Colonic mucosa (tissue), 4 donors: ENCODE data around the gene MESD. TPM values are rescaled to one million over a fixed set of nuclear protein-coding genes. Genes with fewer than 3 reads are reported as not detected.

Experiments used
- DNase-seq: peaks from one replicate; pipeline ENCODE4 v3.0.0-alpha.2; 2020
- H3K27ac ChIP-seq: fragments of 200-600 bp; one replicate; pipeline ENCODE4 v1.8.0; 2021
- H3K27me3 ChIP-seq: fragments of 200-600 bp; one replicate; pipeline ENCODE4 v1.8.0; 2021
- H3K36me3 ChIP-seq: fragments of 200-600 bp; one replicate; pipeline ENCODE4 v1.8.0; 2021
- H3K4me1 ChIP-seq: fragments of 200-600 bp; one replicate; pipeline ENCODE4 v1.8.0; 2021; ENCODE audit warnings: mild to moderate bottlenecking
- H3K4me3 ChIP-seq: fragments of 200-600 bp; one replicate; pipeline ENCODE4 v1.8.0; 2021
- H3K9ac ChIP-seq, 2 donors: one replicate each; pipeline ENCODE4 v1.7.0; 2013; ENCODE audit warnings: control low read depth in 2 of 2, low read depth in 2 of 2, low read length in 2 of 2
- H3K9me3 ChIP-seq: fragments of 200-600 bp; one replicate; pipeline ENCODE4 v1.8.0; 2021
- intact Hi-C: fragments of 100-400 bp; cut with DNase I; formaldehyde crosslinking; loops from one replicate; pipeline ENCODE4 v1.14.1; 2022
- total RNA-seq, 2 donors: library from RNA; stranded (reverse); fragmentation: NEBNext Ultra II Directional in 1 of 2; extraction: Animal tissue kit (Norgen Biotek cat#: 25700) in 1 of 2; gene quantifications; one replicate each; pipeline ENCODE4 v1.2.1, GENCODE V29; 2021
- TF ChIP-seq, protein P1 (sequence below): fragments of 200-600 bp; IDR thresholded peaks from one replicate; pipeline ENCODE4 v1.8.0; 2022; ENCODE audit warnings: antibody characterized with exemption, mild to moderate bottlenecking
- donor health status: healthy.
- donor health status: DM: no; HTN: no; CAD: no.
- donor health status: DM: no; HTN: no; CAD: no.

The MESD gene
- total RNA-seq, 2 donors from 2014 or later: 20.4 to 26.1 TPM

DNA sequence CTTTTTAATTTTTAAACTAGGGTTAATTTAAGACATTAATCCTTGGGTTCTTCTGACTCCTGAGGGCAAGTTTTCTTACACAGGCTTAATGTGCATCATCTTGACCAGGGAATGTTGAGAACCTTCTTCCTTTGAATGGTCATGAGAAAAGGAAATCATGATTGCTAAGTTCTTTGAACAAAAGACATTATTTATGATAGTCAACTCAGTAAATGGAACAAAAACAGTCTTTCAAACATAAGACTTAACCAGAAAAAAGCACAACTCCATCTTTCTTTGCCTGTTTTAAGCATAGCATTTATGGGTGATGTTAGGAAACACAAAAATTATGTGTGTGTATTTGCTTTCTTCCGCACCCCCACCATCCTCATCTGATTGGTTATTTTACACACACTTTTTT lies 16.5 kb upstream of the MESD start:
- TF ChIP-seq, protein P1, sequence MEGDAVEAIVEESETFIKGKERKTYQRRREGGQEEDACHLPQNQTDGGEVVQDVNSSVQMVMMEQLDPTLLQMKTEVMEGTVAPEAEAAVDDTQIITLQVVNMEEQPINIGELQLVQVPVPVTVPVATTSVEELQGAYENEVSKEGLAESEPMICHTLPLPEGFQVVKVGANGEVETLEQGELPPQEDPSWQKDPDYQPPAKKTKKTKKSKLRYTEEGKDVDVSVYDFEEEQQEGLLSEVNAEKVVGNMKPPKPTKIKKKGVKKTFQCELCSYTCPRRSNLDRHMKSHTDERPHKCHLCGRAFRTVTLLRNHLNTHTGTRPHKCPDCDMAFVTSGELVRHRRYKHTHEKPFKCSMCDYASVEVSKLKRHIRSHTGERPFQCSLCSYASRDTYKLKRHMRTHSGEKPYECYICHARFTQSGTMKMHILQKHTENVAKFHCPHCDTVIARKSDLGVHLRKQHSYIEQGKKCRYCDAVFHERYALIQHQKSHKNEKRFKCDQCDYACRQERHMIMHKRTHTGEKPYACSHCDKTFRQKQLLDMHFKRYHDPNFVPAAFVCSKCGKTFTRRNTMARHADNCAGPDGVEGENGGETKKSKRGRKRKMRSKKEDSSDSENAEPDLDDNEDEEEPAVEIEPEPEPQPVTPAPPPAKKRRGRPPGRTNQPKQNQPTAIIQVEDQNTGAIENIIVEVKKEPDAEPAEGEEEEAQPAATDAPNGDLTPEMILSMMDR: no peak
- no peaks in the 10 kb centered on the region for H3K27me3 ChIP-seq
- H3K36me3 ChIP-seq: no peaks in the 10 kb centered on the region
- no peak overlapping the region for H3K4me3 ChIP-seq
- H3K9ac ChIP-seq: no peak overlapping the region
- no peak overlapping the region for H3K27ac ChIP-seq
- peaks cover 11% of the 10 kb centered on the region for H3K4me1 ChIP-seq
- no peaks in the 10 kb centered on the region for H3K9me3 ChIP-seq
- intact Hi-C loops: no loop called here
- no peak for DNase-seq

DNA sequence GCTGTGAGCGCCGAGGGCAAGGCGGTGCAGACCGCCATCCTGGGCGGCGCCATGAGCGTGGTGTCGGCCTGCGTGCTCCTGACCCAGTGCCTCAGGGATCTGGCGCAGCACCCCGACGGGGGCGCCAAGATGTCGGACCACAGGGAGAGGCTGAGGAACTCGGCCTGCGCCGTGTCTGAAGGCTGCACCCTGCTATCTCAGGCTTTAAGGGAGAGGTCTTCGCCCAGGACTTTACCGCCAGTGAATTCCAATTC lies 13.4 kb upstream of the MESD start:
- TF ChIP-seq, protein P1: no peak
- intact Hi-C loops: no loop called here

DNA sequence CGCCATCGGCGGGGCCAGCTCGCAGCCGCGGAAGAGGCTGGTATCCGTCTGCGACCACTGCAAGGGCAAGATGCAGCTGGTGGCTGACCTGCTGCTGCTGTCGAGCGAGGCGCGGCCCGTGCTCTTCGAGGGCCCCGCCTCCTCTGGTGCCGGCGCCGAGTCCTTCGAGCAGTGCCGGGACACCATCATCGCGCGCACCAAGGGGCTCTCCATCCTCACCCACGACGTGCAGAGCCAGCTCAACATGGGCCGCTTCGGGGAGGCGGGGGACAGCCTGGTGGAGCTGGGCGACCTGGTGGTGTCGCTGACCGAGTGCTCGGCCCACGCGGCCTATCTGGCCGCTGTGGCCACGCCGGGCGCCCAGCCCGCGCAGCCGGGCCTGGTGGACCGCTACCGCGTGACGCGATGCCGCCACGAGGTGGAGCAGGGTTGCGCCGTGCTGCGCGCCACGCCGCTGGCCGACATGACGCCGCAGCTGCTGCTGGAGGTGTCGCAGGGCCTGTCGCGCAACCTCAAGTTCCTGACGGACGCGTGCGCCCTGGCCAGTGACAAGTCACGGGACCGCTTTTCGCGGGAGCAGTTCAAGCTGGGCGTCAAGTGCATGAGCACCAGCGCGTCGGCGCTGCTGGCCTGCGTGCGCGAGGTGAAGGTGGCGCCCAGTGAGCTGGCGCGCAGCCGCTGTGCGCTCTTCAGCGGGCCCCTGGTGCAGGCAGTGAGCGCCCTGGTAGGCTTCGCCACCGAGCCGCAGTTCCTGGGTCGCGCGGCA lies 12.9 kb upstream of the MESD start:
- H3K27ac ChIP-seq: peak overlapping the region; percentile 99
- H3K36me3 ChIP-seq: no peaks in the 10 kb centered on the region
- DNase-seq: no peak
- H3K4me1 ChIP-seq: peaks cover 11% of the 10 kb centered on the region
- intact Hi-C loops: no loop called here
- H3K9me3 ChIP-seq: no peaks in the 10 kb centered on the region
- peak overlapping the region; percentile 64 to 99 for H3K9ac ChIP-seq
- TF ChIP-seq, protein P1: no peak
- H3K4me3 ChIP-seq: peak overlapping the region; percentile 69
- no peaks in the 10 kb centered on the region for H3K27me3 ChIP-seq

More for the DNA sequence above, 13.4 kb upstream of the MESD start:
- no peaks in the 10 kb centered on the region for H3K9me3 ChIP-seq
- no peak overlapping the region for H3K4me3 ChIP-seq
- DNase-seq: no peak
- H3K4me1 ChIP-seq: peaks cover 11% of the 10 kb centered on the region
- H3K9ac ChIP-seq: no peak overlapping the region
- no peak overlapping the region for H3K27ac ChIP-seq
- no peaks in the 10 kb centered on the region for H3K36me3 ChIP-seq
- no peaks in the 10 kb centered on the region for H3K27me3 ChIP-seq

DNA sequence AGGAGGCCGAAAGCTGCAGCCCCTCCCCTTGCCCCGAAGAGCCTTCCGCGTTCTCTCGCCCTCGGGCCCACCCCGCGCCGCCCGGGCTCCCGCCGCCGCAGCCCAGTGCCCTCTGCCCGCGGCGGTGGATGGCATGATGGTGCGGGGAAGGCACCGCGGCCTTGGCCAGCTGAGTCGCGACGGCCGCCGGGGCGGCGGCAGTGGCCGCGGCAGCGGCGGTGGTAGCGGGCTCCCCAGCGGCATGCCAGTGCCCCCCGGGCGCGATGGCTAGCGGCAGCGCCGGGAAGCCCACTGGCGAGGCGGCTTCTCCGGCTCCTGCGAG lies 12.4 kb upstream of the MESD start:
- TF ChIP-seq, protein P1: no peak
- no peaks in the 10 kb centered on the region for H3K9me3 ChIP-seq
- no peak for DNase-seq
- H3K27ac ChIP-seq: peak overlapping the region; percentile 99
- H3K4me1 ChIP-seq: peaks cover 11% of the 10 kb centered on the region
- H3K27me3 ChIP-seq: no peaks in the 10 kb centered on the region
- intact Hi-C loops: no loop called here
- H3K4me3 ChIP-seq: peak overlapping the region; percentile 69
- no peaks in the 10 kb centered on the region for H3K36me3 ChIP-seq
- peak overlapping the region; percentile 64 to 99 for H3K9ac ChIP-seq

DNA sequence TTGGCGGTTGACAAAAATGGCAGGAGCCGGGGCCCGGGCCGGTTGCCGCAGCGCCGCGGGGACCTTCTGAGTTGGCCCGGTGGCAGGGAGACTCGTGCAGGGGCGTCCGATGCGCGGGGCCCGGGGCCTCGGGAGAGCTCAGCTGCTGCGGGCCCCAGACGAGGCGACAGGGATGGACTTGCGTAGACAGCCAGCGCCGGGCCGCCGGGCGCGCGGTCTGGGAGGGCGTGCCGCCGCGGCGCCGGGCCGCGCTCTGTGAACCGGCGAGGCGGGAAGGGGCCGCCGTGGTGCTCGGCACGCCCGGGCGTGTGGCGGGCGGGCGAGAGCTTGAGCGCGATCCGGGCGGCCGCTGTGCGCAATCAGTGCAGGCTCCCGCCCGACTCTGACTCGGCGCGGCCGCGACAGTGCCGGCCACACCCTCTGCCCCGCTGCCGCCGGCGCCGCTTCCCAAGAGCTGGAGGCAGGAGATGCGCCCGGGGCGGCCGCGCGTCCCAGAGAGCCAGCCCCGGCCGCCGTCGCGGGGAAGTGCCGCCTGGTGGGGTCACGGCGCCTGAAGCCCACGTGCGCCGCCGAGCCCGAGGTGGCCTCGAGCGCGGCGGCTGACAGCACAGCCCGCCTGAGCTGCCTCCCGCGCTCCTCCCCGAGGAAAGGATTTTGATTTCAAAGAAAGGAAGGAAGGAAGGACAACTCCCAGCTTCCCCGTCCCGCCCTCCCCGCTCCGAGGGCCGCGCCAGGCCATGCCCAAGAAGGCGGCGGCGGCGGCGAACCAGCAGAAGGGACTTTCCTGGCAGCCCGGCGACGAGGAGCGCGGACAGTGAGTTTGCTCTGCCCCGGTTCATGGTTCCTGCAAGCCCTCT lies 11.8 kb upstream of the MESD start:
- Histone ChIP-seq H3K27ac (peak overlapping the region; percentile 99), H3K36me3 (no peaks in the 10 kb centered on the region), H3K4me3 (peak overlapping the region; percentile 69), H3K4me1 (peaks cover 11% of the 10 kb centered on the region), H3K9ac (peak overlapping the region; percentile 99), H3K9me3 (no peaks in the 10 kb centered on the region), H3K27me3 (no peaks in the 10 kb centered on the region)
- peak; percentile 68 for DNase-seq
- TF ChIP-seq, protein P1: no peak
- intact Hi-C loops: no loop called here
